Vagina (tissue), 2 donors: ENCODE measurements around the gene GSTP1.

Source experiments
- CTCF ChIP-seq, 3 experiments: fragments of 450-650 bp in 2 of 3; fragments of 200-600 bp in 1 of 3; sonication (generic) in 1 of 3; IDR thresholded peaks; one replicate each; pipeline ENCODE4 v1.5.1; 2017 to 2019; ENCODE audit warnings: antibody characterized with exemption in 3 of 3, mild to moderate bottlenecking in 2 of 3, moderate library complexity in 2 of 3
- POLR2AphosphoS5 ChIP-seq, 2 donors: sonication (generic); formaldehyde crosslinking; IDR thresholded peaks; one replicate each; pipeline ENCODE4 v1.9.0; 2017; ENCODE audit warnings: antibody characterized with exemption in 2 of 2, mild to moderate bottlenecking in 2 of 2, low read depth in 1 of 2; ENCODE audit not compliant: insufficient read depth in 1 of 2

- TF ChIP-seq POLR2AphosphoS5 (IDR thresholded peaks at IDR 0.05; ENCODE audit: insufficient read depth in 1 of 2, low read depth in 1 of 2) (no peak), CTCF (IDR thresholded peaks at IDR 0.05) (no peak)
These were observed 2.1 kb upstream of the GSTP1 start for GRCh38 chr11:67581469-67581868.
